Limb (tissue), 2 donors: ENCODE results near the gene FIGN.

ENCODE experiments used
- DNase-seq, 2 donors: peaks; one replicate each; pipeline ENCODE4 v3.0.0-alpha.2; 2016; ENCODE audit errors: extremely low spot score in 2 of 2

FIGN gene

GRCh38 chr2:163617517-163617916, 118.3 kb downstream of the FIGN start:
- no peak for DNase-seq

- DNase-seq, result no peak
These were observed 122.5 kb downstream of the FIGN start for GRCh38 chr2:163613266-163613731.

GRCh38 chr2:163612332-163612731, 123.5 kb downstream of the FIGN start:
- no peak for DNase-seq

GRCh38 chr2:163611557-163611906, 124.3 kb downstream of the FIGN start:
- no peak for DNase-seq

- DNase-seq, result no peak
These were observed 124.8 kb downstream of the FIGN start for GRCh38 chr2:163610817-163611556.

GRCh38 chr2:163607630-163608029, 128.2 kb downstream of the FIGN start:
- DNase-seq, result no peak

GRCh38 chr2:163606878-163607277, 128.9 kb downstream of the FIGN start:
- no peak for DNase-seq

- no peak for DNase-seq
These were observed 130.0 kb downstream of the FIGN start for GRCh38 chr2:163605779-163606178.

- no peak for DNase-seq
These were observed 130.8 kb downstream of the FIGN start for GRCh38 chr2:163604941-163605555.

- no peak for DNase-seq
These were observed 133.6 kb downstream of the FIGN start for GRCh38 chr2:163602196-163602595.

GRCh38 chr2:163601377-163601776, 134.4 kb downstream of the FIGN start:
- no peak for DNase-seq

GRCh38 chr2:163600801-163601200, 135.0 kb downstream of the FIGN start:
- DNase-seq, result no peak

GRCh38 chr2:163595028-163595427, 140.8 kb downstream of the FIGN start:
- DNase-seq, result no peak

GRCh38 chr2:163594497-163594896, 141.3 kb downstream of the FIGN start:
- DNase-seq, result no peak

GRCh38 chr2:163593982-163594381, 141.8 kb downstream of the FIGN start:
- no peak for DNase-seq

- no peak for DNase-seq
These were observed 142.7 kb downstream of the FIGN start for GRCh38 chr2:163592954-163593622.

GRCh38 chr2:163591461-163591860, 144.3 kb downstream of the FIGN start:
- DNase-seq, result no peak

- no peak for DNase-seq
These were observed 155.1 kb downstream of the FIGN start for GRCh38 chr2:163580757-163581156.

- DNase-seq, result no peak
These were observed 161.5 kb downstream of the FIGN start for GRCh38 chr2:163574309-163574708.

GRCh38 chr2:163573652-163574051, 162.2 kb downstream of the FIGN start:
- no peak for DNase-seq

- no peak for DNase-seq
These were observed 163.0 kb downstream of the FIGN start for GRCh38 chr2:163572850-163573249.

GRCh38 chr2:163571423-163572102, 164.2 kb downstream of the FIGN start:
- DNase-seq, result no peak
